ENCODE results near the gene ARL16. TPM values are rescaled to one million over a fixed set of nuclear protein-coding genes. Genes with fewer than 3 reads are reported as not detected.
A peak's percentile ranks its signal among the peaks of the same experiment; 100 is the strongest.

ARL16 gene
- total RNA-seq, 2 experiments from 2014 or later: 13.8 to 14.1 TPM

- Mint-ChIP-seq H3K9me3 (no peaks in the 10 kb centered on the region), H3K4me3 (no peak overlapping the region), H3K4me1 (ENCODE audit: low read depth) (peaks cover 40% of the 10 kb centered on the region), H3K36me3 (ENCODE audit: low read depth) (peaks cover 32% of the 10 kb centered on the region), H3K27me3 (ENCODE audit: low read depth) (no peaks in the 10 kb centered on the region), H3K27ac (no peak overlapping the region)
- intact Hi-C loops (cut with micrococcal nuclease): no loop called here
- no peak for DNase-seq
- CTCF ChIA-PET: interaction anchor here (1.4 kb wide), 1 partner anchor 107 kb away, joined by 3 read pairs; no protein-coding TSS in a partner anchor
Measured at GRCh38 chr17:81707725-81708646, 24.4 kb upstream of the ARL16 start.

DNA sequence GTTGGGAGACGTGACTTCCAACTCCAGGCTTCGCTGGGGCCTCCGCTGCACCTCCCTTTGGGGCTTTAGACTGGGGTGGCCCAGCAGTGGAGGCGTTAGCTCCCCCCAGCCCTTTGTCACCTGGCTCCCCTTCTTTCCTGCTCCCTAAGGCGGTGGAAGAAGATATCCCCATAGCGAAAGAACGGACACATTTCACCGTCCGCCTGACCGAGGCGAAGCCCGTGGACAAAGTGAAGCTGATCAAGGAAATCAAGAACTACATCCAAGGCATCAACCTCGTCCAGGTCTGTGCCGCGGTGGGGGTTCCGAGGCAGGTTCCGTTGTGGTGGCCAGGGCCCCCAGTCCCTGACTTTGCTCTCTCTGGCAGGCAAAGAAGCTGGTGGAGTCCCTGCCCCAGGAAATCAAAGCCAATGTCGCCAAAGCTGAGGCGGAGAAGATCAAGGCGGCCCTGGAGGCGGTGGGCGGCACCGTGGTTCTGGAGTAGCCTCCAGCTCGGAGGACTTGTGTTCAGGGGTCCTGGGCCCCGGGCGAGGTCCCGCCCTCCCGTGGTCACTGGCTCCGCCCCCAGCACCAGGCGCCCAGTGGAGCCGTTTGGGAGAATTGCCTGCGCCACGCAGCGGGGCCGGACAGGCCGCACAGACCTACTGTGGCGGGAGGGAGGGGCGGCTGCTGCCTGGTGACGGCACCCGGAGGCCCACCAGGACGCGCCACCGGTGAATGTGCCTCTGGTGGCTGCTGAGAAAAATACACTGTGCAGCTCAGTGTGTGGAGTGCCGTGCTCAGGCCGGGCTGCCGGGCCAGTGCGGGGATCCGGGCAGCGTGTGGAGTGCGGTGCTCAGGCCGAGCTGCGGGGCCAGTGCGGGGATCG lies 23.4 kb upstream of the ARL16 start:
- H3K27ac Mint-ChIP-seq: no peak overlapping the region
- intact Hi-C loops (cut with micrococcal nuclease): no loop called here
- no peak overlapping the region for H3K4me3 Mint-ChIP-seq
- CTCF ChIA-PET: no interaction called here
- no peaks in the 10 kb centered on the region for H3K9me3 Mint-ChIP-seq
- no peaks in the 10 kb centered on the region for H3K27me3 Mint-ChIP-seq (ENCODE audit: low read depth)
- peaks cover 38% of the 10 kb centered on the region for H3K36me3 Mint-ChIP-seq (ENCODE audit: low read depth)
- no peak for DNase-seq
- peaks cover 44% of the 10 kb centered on the region for H3K4me1 Mint-ChIP-seq (ENCODE audit: low read depth)

GRCh38 chr17:81706232-81706611 lies 22.6 kb upstream of the ARL16 start:
- Mint-ChIP-seq H3K9me3 (no peaks in the 10 kb centered on the region), H3K4me3 (peak overlapping the region; percentile 34), H3K4me1 (ENCODE audit: low read depth) (peaks cover 49% of the 10 kb centered on the region), H3K27ac (peak overlapping the region; percentile 46), H3K27me3 (ENCODE audit: low read depth) (no peaks in the 10 kb centered on the region), H3K36me3 (ENCODE audit: low read depth) (peaks cover 42% of the 10 kb centered on the region)
- DNase-seq: no peak
- CTCF ChIA-PET: no interaction called here
- intact Hi-C loops (cut with micrococcal nuclease): no loop called here

DNA sequence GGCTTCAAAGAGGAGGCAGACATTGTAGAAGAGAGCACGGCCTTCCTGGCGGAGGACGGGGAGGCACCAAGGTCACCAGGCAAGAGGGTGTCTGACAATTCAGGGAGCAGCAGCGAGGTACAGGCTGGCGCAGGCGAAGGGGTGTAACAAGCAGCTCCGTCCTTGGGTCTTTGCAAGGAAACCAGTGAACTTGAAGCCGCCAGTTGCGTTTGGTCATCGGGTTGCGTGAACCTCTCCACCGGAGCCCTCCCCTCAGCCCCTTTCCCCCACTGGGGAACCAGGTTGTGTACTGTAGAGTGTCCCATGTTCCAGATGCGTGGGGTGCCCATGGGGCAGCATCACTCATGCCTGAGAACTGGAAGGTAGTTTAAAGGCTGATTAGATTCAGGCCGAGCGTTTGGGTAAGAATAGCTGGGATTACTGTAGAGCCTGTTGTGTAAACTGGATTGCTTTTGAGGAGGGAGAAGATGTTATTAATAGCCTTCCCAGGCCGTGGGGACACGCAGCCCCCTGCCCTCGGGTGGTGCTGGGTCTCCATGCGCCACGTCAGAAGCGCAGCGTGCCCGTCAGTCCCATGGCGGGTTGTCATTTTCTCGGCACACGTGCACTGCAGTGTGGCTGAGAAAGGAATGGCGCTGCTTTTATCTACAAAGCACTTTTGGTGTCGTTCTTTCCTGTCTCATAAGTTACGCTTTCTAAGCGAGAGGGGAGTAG lies 22.1 kb upstream of the ARL16 start:
- no peaks in the 10 kb centered on the region for H3K27me3 Mint-ChIP-seq (ENCODE audit: low read depth)
- CTCF ChIA-PET: no interaction called here
- H3K9me3 Mint-ChIP-seq: no peaks in the 10 kb centered on the region
- DNase-seq: no peak
- H3K4me3 Mint-ChIP-seq: peak overlapping the region; percentile 34
- intact Hi-C loops (cut with micrococcal nuclease): no loop called here
- H3K36me3 Mint-ChIP-seq (ENCODE audit: low read depth): peaks cover 43% of the 10 kb centered on the region
- peaks cover 49% of the 10 kb centered on the region for H3K4me1 Mint-ChIP-seq (ENCODE audit: low read depth)
- peak overlapping the region; percentile 46 for H3K27ac Mint-ChIP-seq

DNA sequence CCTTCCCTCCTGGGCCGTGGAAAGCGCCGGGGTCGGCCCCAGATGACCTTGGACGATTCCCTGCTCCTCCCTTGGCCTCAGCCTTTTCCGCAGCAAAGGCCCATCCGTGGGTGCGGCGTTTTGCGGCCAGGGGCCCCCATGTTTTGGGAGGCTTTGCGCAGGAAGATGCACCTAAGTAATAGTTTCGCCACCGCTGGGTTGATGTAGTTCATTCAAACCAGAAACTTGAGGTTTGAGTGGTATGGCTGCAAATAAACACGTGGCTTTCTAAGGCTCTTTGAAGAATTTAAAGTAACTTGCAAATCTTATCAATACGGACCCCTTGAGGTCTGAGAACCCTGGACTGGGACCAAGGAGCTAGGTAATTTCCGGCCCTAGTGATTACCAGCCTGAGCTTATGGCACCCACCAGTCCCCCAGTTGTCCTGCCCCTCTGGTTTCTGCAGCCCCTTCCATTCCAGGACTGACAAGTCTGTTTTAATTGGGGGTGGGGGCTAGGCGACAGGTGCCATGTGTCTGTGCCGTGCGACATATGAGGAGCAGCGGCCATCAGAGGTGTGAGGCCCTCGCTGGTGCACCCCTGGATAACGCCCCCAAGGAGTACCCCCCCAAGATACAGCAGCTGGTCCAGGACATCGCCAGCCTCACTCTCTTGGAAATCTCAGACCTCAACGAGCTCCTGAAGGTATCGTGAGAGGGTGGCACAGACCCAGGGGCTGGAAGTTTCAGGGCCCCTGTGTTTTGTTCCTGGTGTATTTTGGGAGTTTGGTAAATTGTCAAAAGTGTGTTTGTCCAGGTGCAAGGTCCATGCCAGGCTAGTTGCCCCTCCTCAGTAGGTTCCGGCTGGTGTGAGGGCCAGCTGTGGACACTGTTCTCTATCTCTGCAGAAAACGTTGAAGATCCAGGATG lies 20.4 kb upstream of the ARL16 start:
- Mint-ChIP-seq H3K27ac (peak overlapping the region; percentile 77), H3K4me3 (peak overlapping the region; percentile 77), H3K27me3 (ENCODE audit: low read depth) (no peaks in the 10 kb centered on the region), H3K36me3 (ENCODE audit: low read depth) (peaks cover 42% of the 10 kb centered on the region), H3K9me3 (no peaks in the 10 kb centered on the region), H3K4me1 (ENCODE audit: low read depth) (peaks cover 40% of the 10 kb centered on the region)
- CTCF ChIA-PET: no interaction called here
- peak; percentile 31 for DNase-seq
- intact Hi-C loops (cut with micrococcal nuclease): loop anchor here (1.0 to 5.0 kb wide), 3 partner anchors 21 to 192 kb away; partner anchors contain the start of genes ACTG1, ARL16 and FAAP100

GRCh38 chr17:81702934-81703746 lies 19.5 kb upstream of the ARL16 start, which contains the start of gene MRPL12:
MRPL12 (plus strand) TSS chr17:81703367; CDS start chr17:81703502, 135 bp downstream.
- no peaks in the 10 kb centered on the region for H3K27me3 Mint-ChIP-seq (ENCODE audit: low read depth)
- peaks cover 42% of the 10 kb centered on the region for H3K36me3 Mint-ChIP-seq (ENCODE audit: low read depth)
- DNase-seq: peak; percentile 91
- CTCF ChIA-PET: interaction anchor here (1.3 to 1.4 kb wide), 2 partner anchors 20 to 27 kb away, joined by 3 to 5 read pairs; partner anchors contain the start of genes ARL16 and HGS
- peak within 1 kb of the TSS; percentile 88 for H3K27ac Mint-ChIP-seq
- no peaks in the 10 kb centered on the region for H3K9me3 Mint-ChIP-seq
- H3K4me3 Mint-ChIP-seq: peak within 1 kb of the TSS; percentile 95
- H3K4me1 Mint-ChIP-seq (ENCODE audit: low read depth): peaks cover 38% of the 10 kb centered on the region
- intact Hi-C loops (cut with micrococcal nuclease): loop anchor here (1.0 to 5.0 kb wide), 3 partner anchors 20 to 191 kb away; partner anchors contain the start of genes ACTG1, ARL16 and FAAP100

GRCh38 chr17:81701288-81702071 lies 17.9 kb upstream of the ARL16 start:
- CTCF ChIA-PET: interaction anchor here (1.0 to 1.3 kb wide), 2 partner anchors 25 to 36 kb away, joined by 3 to 5 read pairs; no protein-coding TSS in a partner anchor
- peak; percentile 30 for DNase-seq
- no peak overlapping the region for H3K27ac Mint-ChIP-seq
- peaks cover 35% of the 10 kb centered on the region for H3K4me1 Mint-ChIP-seq (ENCODE audit: low read depth)
- H3K36me3 Mint-ChIP-seq (ENCODE audit: low read depth): peaks cover 48% of the 10 kb centered on the region
- intact Hi-C loops (cut with micrococcal nuclease): loop anchor here (5.0 kb wide), 1 partner anchor 149 kb away; the partner anchor contains the start of gene FAAP100
- peak overlapping the region; percentile 95 for H3K4me3 Mint-ChIP-seq
- no peaks in the 10 kb centered on the region for H3K27me3 Mint-ChIP-seq (ENCODE audit: low read depth)
- no peaks in the 10 kb centered on the region for H3K9me3 Mint-ChIP-seq

DNA sequence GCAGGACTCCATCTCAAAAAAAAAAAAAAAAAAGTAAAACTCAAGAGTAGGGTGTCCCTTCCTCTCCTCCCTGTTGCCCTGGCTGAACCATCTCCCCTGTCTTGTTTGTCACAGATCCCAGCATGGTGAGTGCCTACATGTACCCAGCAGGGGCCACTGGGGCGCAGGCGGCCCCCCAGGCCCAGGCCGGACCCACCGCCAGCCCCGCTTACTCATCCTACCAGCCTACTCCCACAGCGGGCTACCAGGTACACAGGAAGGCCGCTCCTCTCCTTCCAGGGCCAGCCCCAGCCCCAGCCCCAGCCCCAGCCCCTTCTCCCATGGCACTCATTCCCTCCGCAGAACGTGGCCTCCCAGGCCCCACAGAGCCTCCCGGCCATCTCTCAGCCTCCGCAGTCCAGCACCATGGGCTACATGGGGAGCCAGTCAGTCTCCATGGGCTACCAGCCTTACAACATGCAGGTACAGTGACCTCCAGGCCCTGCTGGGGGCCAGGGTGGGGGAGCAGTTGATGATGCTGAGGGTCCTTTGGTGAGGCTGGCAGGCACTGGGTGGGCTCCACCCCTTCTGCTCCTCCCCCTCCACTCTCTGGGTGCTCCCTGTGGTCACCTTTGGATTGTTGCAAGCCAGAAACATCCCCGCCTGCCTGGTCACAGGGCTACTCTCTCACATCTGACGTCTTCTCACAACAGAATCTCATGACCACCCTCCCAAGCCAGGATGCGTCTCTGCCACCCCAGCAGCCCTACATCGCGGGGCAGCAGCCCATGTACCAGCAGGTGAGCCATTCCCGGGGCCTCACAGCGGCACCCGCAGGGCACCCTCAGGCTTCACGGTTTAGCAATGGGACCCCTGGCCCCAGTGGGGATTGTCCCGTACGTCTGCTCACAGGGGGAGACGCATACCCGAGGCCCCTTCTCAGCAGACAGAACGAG lies 17.0 kb upstream of the ARL16 start:
- H3K9me3 Mint-ChIP-seq: no peaks in the 10 kb centered on the region
- H3K27ac Mint-ChIP-seq: no peak overlapping the region
- intact Hi-C loops (cut with micrococcal nuclease): loop anchor here (5.0 kb wide), 1 partner anchor 148 kb away; the partner anchor contains the start of gene FAAP100
- no peak for DNase-seq
- no peak overlapping the region for H3K4me3 Mint-ChIP-seq
- H3K36me3 Mint-ChIP-seq (ENCODE audit: low read depth): peaks cover 41% of the 10 kb centered on the region
- peaks cover 30% of the 10 kb centered on the region for H3K4me1 Mint-ChIP-seq (ENCODE audit: low read depth)
- no peaks in the 10 kb centered on the region for H3K27me3 Mint-ChIP-seq (ENCODE audit: low read depth)
- CTCF ChIA-PET: interaction anchor here (0.6 kb wide), 1 partner anchor 370 kb away, joined by 3 read pairs; no protein-coding TSS in a partner anchor
